GM18909 (cell line): ENCODE data around the gene RLN3.
"Not testable (repeated sequence)": the region's sequence is repeated elsewhere in the genome, so short reads cannot be mapped to it uniquely, and the experiment has no call there.

ENCODE experiments used
- ATAC-seq: cut with Tn5 transposase; IDR thresholded peaks from one replicate; pipeline ENCODE4 v1.9.1; 2021; ENCODE audit warnings: mild to moderate bottlenecking; ENCODE audit not compliant: unreplicated experiment, poor library complexity

The RLN3 gene

GRCh38 chr19:14015524-14016035 is 12.4 kb upstream of the RLN3 start:
- peak; percentile 81 for ATAC-seq

DNA sequence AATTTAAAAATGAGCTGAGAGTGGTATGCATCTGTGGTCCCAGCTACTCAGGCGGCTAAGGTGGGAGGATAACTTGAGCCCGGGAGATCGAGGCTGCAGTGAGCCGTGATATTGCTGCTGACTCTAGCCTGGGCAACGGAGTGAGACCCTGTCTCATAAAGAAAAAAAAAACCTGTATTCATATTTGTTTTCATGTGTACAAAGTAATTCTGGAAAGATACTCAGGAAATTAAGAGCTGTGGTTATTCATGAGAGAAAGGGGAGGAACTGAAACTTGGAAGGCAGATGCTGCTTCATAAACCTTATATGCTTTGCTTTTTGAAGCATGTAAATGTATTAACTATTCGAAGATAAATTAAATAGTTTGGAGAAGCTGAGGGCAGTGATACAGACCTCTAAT is 8.8 kb upstream of the RLN3 start:
- no peak for ATAC-seq

GRCh38 chr19:14019739-14020138 is 8.2 kb upstream of the RLN3 start:
- ATAC-seq = not testable (repeated sequence)

DNA sequence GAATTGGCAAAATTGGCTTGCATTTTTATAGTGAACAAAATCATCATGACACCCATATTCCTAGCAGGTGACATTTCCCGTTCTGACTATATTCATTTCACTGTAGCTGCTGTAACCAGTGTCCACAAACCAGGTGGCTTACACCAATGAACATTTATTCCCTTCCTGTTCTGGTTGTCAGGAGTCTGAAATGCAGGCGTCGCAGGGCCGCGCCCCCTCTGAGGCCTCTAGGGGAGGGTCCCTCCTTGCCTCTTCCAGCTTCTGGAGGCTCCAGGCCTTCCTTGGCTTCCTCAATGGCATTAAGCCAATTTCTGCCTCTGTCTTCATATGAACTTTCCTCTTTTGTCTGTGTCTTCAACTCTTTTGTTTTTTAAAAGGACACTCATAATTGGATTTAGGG is 6.5 kb upstream of the RLN3 start:
- ATAC-seq = no peak

GRCh38 chr19:14022469-14022868 is 5.5 kb upstream of the RLN3 start:
- no peak for ATAC-seq

GRCh38 chr19:14023404-14024235 is 4.3 kb upstream of the RLN3 start:
- ATAC-seq = no peak

- ATAC-seq = not testable (repeated sequence)
Observed at GRCh38 chr19:14026652-14027192, 1.2 kb upstream of the RLN3 start.

DNA sequence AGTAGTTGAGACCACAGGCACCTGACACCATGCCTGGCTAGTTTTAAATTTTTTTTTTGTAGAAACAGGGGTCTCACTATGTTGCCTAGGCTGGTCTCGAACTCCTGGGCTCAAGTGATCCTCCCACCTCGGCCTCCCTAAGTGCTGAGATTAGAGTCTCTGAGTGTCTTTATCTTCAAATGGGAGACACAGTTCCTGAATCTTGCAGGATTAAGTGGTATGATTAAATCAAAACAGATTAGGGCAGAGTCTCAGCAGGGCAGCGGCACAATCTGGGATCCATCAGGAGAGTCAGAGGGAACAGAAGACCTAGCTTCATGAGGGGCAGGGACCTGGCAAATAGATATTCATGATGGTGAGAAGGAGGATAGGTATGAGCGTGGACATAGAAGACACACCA is 953 bp downstream of the RLN3 start:
- no peak for ATAC-seq

DNA sequence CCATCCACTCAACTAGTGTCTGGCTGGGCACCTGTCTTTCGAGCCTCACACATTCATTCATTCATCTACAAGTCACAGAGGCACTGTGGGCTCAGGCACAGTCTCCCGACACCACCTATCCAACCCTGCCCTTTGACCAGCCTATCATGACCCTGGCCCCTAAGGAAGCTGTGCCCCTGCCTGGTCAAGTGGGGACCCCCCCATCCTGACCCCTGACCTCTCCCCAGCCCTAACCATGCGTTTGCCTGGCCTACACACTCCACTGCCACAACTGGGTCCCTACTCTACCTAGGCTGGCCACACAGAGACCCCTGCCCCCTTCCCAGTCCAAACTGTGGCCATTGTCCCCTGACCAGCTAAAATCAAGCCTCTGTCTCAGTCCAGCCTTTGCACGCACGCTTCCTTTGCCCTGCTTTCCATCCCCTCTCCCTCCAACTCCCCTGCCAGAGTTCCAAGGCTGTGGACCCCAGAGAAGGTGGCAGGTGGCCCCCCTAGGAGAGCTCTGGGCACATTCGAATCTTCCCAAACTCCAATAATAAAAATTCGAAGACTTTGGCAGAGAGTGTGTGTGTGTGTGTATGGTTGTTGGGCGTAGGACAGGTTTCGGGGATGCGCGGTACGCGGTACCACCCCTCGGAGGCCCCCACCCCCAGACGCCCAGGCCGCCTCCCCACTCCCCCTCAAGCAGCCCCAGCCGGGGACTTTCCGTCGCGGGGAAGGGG is 3.2 kb downstream of the RLN3 start:
- ATAC-seq = no peak

DNA sequence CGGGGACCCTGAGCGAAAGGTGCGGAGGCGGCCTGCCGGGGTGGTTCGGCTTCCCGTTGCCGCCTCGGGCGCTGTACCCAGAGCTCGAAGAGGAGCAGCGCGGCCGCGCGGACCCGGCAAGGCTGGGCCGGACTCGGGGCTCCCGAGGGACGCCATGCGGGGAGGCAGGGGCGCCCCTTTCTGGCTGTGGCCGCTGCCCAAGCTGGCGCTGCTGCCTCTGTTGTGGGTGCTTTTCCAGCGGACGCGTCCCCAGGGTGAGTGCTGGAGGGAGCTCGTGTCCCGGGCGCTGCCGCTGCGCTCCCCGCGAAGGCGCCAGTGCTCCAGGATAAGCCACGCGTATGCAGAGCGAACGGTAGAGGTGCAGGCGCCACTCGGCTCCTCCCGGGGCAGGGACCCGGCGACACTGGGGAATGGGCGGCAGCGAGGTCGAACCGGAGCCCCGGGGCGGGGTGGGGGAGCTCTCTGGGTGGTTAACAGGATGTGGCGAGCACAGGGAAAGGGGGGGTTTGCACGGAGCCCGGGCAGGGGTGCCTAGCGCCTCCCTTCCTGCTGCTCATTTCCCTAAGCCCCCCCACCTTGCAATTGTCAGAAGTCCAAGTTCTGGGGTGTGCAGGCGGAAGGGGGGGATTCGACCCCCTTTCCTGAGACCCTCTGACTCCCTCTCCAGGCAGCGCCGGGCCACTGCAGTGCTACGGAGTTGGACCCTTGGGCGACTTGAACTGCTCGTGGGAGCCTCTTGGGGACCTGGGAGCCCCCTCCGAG is 4.0 kb downstream of the RLN3 start, which contains the start of gene IL27RA:
Gene IL27RA (plus strand): TSS at position 44 of the 762 bp plus-strand sequence. CDS start 111 bp downstream, at position 155.
- ATAC-seq = peak; percentile 65

- no peak for ATAC-seq
Observed at GRCh38 chr19:14033946-14034345, 6.0 kb downstream of the RLN3 start.

DNA sequence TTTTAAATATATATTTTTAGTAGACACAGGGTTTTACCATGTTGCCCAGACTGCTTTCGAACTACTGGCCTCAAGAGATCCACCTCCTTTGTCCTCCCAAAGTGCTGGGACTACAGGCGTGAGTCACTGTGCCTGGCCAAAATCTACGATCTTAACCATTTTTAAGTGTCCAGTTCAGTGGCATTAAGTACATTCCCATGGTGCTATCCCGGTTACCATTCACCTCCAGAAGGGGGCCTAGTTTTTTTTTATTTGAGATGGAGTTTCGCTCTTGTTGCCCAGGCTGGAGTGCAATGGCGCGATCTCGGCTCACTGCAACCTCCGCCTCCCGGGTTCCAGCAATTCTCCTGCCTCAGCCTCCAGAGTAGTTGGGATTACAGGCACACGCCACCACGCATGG is 7.2 kb downstream of the RLN3 start:
- not testable (repeated sequence) for ATAC-seq

GRCh38 chr19:14035706-14036105 is 7.8 kb downstream of the RLN3 start:
- no peak for ATAC-seq

- ATAC-seq = no peak
Observed at GRCh38 chr19:14039181-14039580, 11.2 kb downstream of the RLN3 start.

- ATAC-seq = not testable (repeated sequence)
Observed at GRCh38 chr19:14042659-14043608, 15.0 kb downstream of the RLN3 start.

- not testable (repeated sequence) for ATAC-seq
Observed at GRCh38 chr19:14047866-14048265, 19.9 kb downstream of the RLN3 start.

- no peak for ATAC-seq
Observed at GRCh38 chr19:14048443-14049153, 20.6 kb downstream of the RLN3 start.

DNA sequence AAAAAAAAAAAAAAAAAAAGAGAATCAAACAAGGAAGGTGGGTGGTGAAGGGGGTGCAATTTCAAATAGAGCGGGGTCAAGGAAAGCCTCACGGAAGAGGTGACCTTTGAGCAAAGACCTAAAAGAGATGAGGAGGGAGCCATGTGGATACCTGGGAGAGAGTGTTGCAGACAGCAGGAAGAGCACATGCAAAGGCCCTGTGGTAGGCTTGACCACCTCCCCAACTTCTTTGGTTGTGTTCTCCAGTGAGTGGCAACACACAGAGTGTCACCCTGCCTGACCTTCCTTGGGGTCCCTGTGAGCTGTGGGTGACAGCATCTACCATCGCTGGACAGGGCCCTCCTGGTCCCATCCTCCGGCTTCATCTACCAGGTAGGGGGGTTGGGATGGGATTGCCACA is 22.6 kb downstream of the RLN3 start:
- ATAC-seq = no peak

- ATAC-seq = not testable (repeated sequence)
Observed at GRCh38 chr19:14050961-14051360, 23.0 kb downstream of the RLN3 start.
